Naive B cell (primary cell): ENCODE results near the gene CD46. TPM values are rescaled to one million over a fixed set of nuclear protein-coding genes. Genes with fewer than 3 reads are reported as not detected.

ENCODE experiments used
- polyA plus RNA-seq, 6 donors: library from polyadenylated mRNA; unstranded; fragments of 300-500 nt; fragmentation: Illumina TruSeq; gene quantifications; one replicate each; pipeline ENCODE4 v1.2.3, GENCODE V29; 2021; ENCODE audit warnings: low read depth in 6 of 6

Gene CD46
- polyA plus RNA-seq, 6 donors from 2014 or later, result 75.9 to 140 (median 98.2) TPM

Other genes with a start within 250 kb of the CD46 start
- not detected for gene CR1L, start 106.9 kb upstream of the CD46 start, polyA plus RNA-seq
- gene CD34, start 159.1 kb downstream of the CD46 start, polyA plus RNA-seq, result not detected